ENCODE data around the gene GSN. TPM values are rescaled to one million over a fixed set of nuclear protein-coding genes. Genes with fewer than 3 reads are reported as not detected.

The GSN gene
- total RNA-seq, 8 experiments from 2014 or later: 41.1 to 1,937 (median 118) TPM

- WGBS, 10 experiments: 80 to 100% (median 93%) methylated on average over 1 to 7 of the region's 16 CpGs; no CpG with 5 or more reads in 5 of the 10 experiments
- no peak overlapping the region for H3K27ac ChIP-seq
- in situ Hi-C loops (cut with MboI; ENCODE audit: low pct_unique_long_range_greater_than_20kb in 2 of 9, low sequenced_read_pairs in 9 of 9, unreplicated experiment in 9 of 9): no loop called here
These were observed 61.1 kb downstream of the GSN start for GRCh38 chr9:121328876-121329681.

DNA sequence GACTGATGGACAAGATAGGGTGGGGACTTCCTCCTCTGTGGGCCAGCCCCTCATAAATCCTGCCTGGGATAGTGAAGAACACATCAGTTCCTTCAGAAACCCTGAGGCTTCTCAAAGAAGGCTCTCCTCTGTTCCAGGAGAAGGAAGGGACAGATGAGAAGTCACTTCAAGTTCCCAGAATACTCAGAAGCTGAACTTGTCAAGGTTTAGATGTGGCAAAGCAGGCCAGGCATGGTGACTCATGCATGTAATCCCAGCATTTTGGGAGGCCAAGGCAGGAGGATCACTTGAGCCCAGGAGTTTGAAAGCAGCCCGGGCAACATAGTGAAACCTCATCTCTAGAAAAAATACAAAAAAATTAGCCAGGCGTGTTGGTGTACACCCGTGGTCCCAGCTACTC is 63.6 kb downstream of the GSN start:
- Histone ChIP-seq H3K27ac (no peak overlapping the region), H3K4me3 (no peak overlapping the region), H3K4me1 (replicated peaks in 1 of 2) (no peaks in the 10 kb centered on the region)
- no peak for ATAC-seq (replicated peaks in 6 of 8)
- in situ Hi-C loops (cut with MboI; ENCODE audit: low pct_unique_long_range_greater_than_20kb in 2 of 9, low sequenced_read_pairs in 9 of 9, unreplicated experiment in 9 of 9): no loop called here
- WGBS, 10 experiments: 11 to 100% (median 91%) methylated on average over 1 to 3 of the region's 3 CpGs; no CpG with 5 or more reads in 5 of the 10 experiments

More at GRCh38 chr9:121328876-121329681, 61.1 kb downstream of the GSN start:
- H3K4me1 ChIP-seq (replicated peaks in 1 of 2): no peaks in the 10 kb centered on the region
- no peak for ATAC-seq (replicated peaks in 6 of 8)
- H3K4me3 ChIP-seq: no peak overlapping the region

GRCh38 chr9:121331992-121332685 is 64.2 kb downstream of the GSN start:
- no peaks in the 10 kb centered on the region for H3K4me1 ChIP-seq (replicated peaks in 1 of 2)
- ATAC-seq (replicated peaks in 6 of 8): peak in 2 of 8 experiments; percentile 4 to 26
- in situ Hi-C loops (cut with MboI; ENCODE audit: low pct_unique_long_range_greater_than_20kb in 2 of 9, low sequenced_read_pairs in 9 of 9, unreplicated experiment in 9 of 9): no loop called here
- H3K4me3 ChIP-seq: no peak overlapping the region
- whole genome bisulfite sequencing, 10 experiments: 43 to 100% (median 83%) methylated on average over 1 to 7 of the region's 14 CpGs
- no peak overlapping the region for H3K27ac ChIP-seq

DNA sequence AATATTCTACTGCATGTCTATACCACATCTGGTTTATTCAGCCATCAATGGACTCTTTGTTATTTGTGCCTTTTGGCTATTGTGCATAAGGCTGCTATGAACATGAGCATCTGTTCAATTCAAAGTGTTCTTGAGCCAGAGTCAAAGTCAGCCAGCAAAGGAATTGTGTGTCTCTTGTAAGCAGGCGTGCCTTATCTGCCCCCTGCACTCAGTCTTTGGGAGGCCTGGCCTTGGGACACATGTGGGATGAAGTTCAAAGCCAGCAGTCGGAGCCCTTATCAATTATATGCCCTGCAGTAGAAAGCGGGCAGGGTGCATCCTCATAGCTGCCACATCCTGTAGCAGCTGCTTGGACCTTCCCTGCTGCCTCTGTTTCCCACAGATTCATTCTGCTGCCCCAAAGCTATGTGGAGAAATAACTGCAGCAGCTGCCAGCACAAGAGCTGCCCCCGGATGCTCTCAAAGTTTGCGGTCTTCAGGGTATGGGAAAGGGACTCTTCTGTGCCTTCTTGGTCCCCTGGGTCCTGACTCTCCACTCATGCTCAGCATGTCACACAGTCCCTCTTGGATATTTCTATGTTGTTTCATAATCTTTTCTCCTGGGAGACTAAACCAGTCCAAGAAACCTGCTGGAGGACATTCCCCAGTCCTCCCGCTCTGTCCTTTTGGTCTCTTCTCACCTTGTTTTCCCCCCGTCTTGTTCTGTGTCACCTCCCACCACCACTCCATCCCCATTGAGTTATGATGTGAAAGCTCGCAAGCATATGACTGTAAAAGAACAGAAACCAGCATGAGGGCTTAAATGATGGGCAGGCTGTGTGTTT is 66.2 kb downstream of the GSN start:
- in situ Hi-C loops (cut with MboI; ENCODE audit: low pct_unique_long_range_greater_than_20kb in 2 of 9, low sequenced_read_pairs in 9 of 9, unreplicated experiment in 9 of 9): no loop called here
- Histone ChIP-seq H3K4me1 (replicated peaks in 1 of 2) (no peaks in the 10 kb centered on the region), H3K4me3 (no peak overlapping the region), H3K27ac (no peak overlapping the region)
- ATAC-seq (replicated peaks in 6 of 8): peak in 3 of 8 experiments; percentile 2 to 4 (median 2)
- WGBS, 10 experiments: 80 to 100% (median 97%) methylated on average over 1 to 7 of the region's 8 CpGs; no CpG with 5 or more reads in 2 of the 10 experiments

GRCh38 chr9:121336665-121337064 is 68.7 kb downstream of the GSN start:
- in situ Hi-C loops (cut with MboI; ENCODE audit: low pct_unique_long_range_greater_than_20kb in 2 of 9, low sequenced_read_pairs in 9 of 9, unreplicated experiment in 9 of 9): no loop called here
- 29 to 100% (median 93%) methylated on average over 1 to 4 of the region's 4 CpGs; no CpG with 5 or more reads in 3 of the 10 experiments for WGBS, 10 experiments

GRCh38 chr9:121339437-121339836 is 71.5 kb downstream of the GSN start:
- in situ Hi-C loops (cut with MboI; ENCODE audit: low pct_unique_long_range_greater_than_20kb in 2 of 9, low sequenced_read_pairs in 9 of 9, unreplicated experiment in 9 of 9): no loop called here
- 70 to 100% (median 87%) methylated on average over 1 to 2 of the region's 2 CpGs; no CpG with 5 or more reads in 4 of the 10 experiments for WGBS, 10 experiments
- no peaks in the 10 kb centered on the region for H3K4me1 ChIP-seq (replicated peaks in 1 of 2)
- H3K27ac ChIP-seq: no peak overlapping the region
- no peak overlapping the region for H3K4me3 ChIP-seq
- ATAC-seq (replicated peaks in 6 of 8): no peak

More at GRCh38 chr9:121336665-121337064, 68.7 kb downstream of the GSN start:
- no peak overlapping the region for H3K27ac ChIP-seq
- peak in 2 of 8 experiments; percentile 1 to 25 for ATAC-seq (replicated peaks in 6 of 8)
- H3K4me3 ChIP-seq: no peak overlapping the region
- no peaks in the 10 kb centered on the region for H3K4me1 ChIP-seq (replicated peaks in 1 of 2)

- ATAC-seq (replicated peaks in 6 of 8): no peak
- in situ Hi-C loops (cut with MboI; ENCODE audit: low pct_unique_long_range_greater_than_20kb in 2 of 9, low sequenced_read_pairs in 9 of 9, unreplicated experiment in 9 of 9): no loop called here
- H3K4me1 ChIP-seq (replicated peaks in 1 of 2): no peaks in the 10 kb centered on the region
- H3K27ac ChIP-seq: no peak overlapping the region
- H3K4me3 ChIP-seq: no peak overlapping the region
- WGBS, 10 experiments: 89 to 100% (median 98%) methylated on average over 1 to 4 of the region's 6 CpGs; no CpG with 5 or more reads in 2 of the 10 experiments
These were observed 72.9 kb downstream of the GSN start for GRCh38 chr9:121340676-121341392.

DNA sequence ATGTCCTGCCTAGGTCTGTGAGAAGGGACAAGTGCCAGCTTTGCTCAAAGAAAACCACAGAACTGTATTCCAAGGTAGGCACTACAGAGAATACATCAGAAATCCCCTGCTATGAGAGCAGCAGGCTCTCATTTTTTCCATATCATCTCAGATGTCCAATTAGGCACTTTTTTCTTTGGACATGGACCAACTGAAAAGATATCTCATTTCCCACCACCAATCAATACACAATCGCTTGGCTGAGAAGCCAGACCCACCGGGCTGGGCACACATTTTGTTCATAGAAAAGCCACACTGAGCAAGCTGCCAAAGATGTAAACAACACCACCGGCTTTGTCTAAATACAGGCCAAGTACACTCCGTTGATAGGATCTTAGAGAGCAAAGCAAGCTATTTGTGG is 76.2 kb downstream of the GSN start:
- H3K27ac ChIP-seq: no peak overlapping the region
- WGBS, 10 experiments: 56 to 100% (median 75%) methylated on average over 2 to 4 of the region's 4 CpGs; no CpG with 5 or more reads in 2 of the 10 experiments
- ATAC-seq (replicated peaks in 6 of 8): no peak
- H3K4me3 ChIP-seq: no peak overlapping the region
- no peaks in the 10 kb centered on the region for H3K4me1 ChIP-seq (replicated peaks in 1 of 2)
- in situ Hi-C loops (cut with MboI; ENCODE audit: low pct_unique_long_range_greater_than_20kb in 2 of 9, low sequenced_read_pairs in 9 of 9, unreplicated experiment in 9 of 9): no loop called here

- Histone ChIP-seq H3K4me1 (replicated peaks in 1 of 2) (no peaks in the 10 kb centered on the region), H3K27ac (no peak overlapping the region), H3K4me3 (no peak overlapping the region)
- WGBS, 10 experiments: 73 to 100% (median 94%) methylated on average over 3 of the region's 3 CpGs; no CpG with 5 or more reads in 2 of the 10 experiments
- no peak for ATAC-seq (replicated peaks in 6 of 8)
- in situ Hi-C loops (cut with MboI; ENCODE audit: low pct_unique_long_range_greater_than_20kb in 2 of 9, low sequenced_read_pairs in 9 of 9, unreplicated experiment in 9 of 9): no loop called here
These were observed 77.1 kb downstream of the GSN start for GRCh38 chr9:121345070-121345469.

DNA sequence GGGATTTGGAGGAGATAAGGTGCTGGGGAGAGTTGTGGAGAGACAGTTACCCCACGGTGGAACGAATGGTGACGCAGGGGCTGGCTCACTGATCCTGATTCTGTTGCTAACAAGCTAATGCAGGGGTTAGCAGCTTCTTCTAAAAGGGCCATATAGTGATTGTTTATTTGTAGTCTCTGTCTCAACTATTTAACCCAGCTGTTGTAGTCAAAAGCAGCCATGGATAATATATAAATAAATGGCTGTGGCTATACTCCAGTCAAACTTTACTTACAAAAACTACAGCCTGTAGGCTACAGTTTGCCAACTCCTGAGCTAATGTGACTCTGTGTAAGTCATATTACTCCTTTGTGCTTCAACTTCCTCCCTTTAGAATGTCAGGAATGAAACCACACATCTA is 80.3 kb downstream of the GSN start:
- no peaks in the 10 kb centered on the region for H3K4me1 ChIP-seq (replicated peaks in 1 of 2)
- 80 to 100% (median 97%) methylated on average over 1 to 3 of the region's 3 CpGs; no CpG with 5 or more reads in 4 of the 10 experiments for whole genome bisulfite sequencing, 10 experiments
- no peak for ATAC-seq (replicated peaks in 6 of 8)
- no peak overlapping the region for H3K27ac ChIP-seq
- no peak overlapping the region for H3K4me3 ChIP-seq
- in situ Hi-C loops (cut with MboI; ENCODE audit: low pct_unique_long_range_greater_than_20kb in 2 of 9, low sequenced_read_pairs in 9 of 9, unreplicated experiment in 9 of 9): no loop called here

- H3K4me1 ChIP-seq (replicated peaks in 1 of 2): no peaks in the 10 kb centered on the region
- 29 to 96% (median 78%) methylated on average over 1 to 8 of the region's 8 CpGs; no CpG with 5 or more reads in 1 of the 10 experiments for WGBS, 10 experiments
- H3K4me3 ChIP-seq: no peak overlapping the region
- no peak for ATAC-seq (replicated peaks in 6 of 8)
- H3K27ac ChIP-seq: no peak overlapping the region
- in situ Hi-C loops (cut with MboI; ENCODE audit: low pct_unique_long_range_greater_than_20kb in 2 of 9, low sequenced_read_pairs in 9 of 9, unreplicated experiment in 9 of 9): no loop called here
These were observed 81.0 kb downstream of the GSN start for GRCh38 chr9:121349009-121349408.

- Histone ChIP-seq H3K27ac (no peak overlapping the region), H3K4me3 (no peak overlapping the region), H3K4me1 (replicated peaks in 1 of 2) (no peaks in the 10 kb centered on the region)
- in situ Hi-C loops (cut with MboI; ENCODE audit: low pct_unique_long_range_greater_than_20kb in 2 of 9, low sequenced_read_pairs in 9 of 9, unreplicated experiment in 9 of 9): no loop called here
- no peak for ATAC-seq (replicated peaks in 6 of 8)
- 78 to 91% (median 83%) methylated on average over 1 of the region's 1 CpG; no CpG with 5 or more reads in 4 of the 10 experiments for WGBS, 10 experiments
These were observed 82.1 kb downstream of the GSN start for GRCh38 chr9:121350036-121350435.

Measured in motor neuron (in vitro differentiated cells).